ENCODE results near the gene SF3B2. TPM values are rescaled to one million over a fixed set of nuclear protein-coding genes. Genes with fewer than 3 reads are reported as not detected.
A peak's percentile ranks its signal among the peaks of the same experiment; 100 is the strongest.

SF3B2 gene
- total and polyA plus RNA-seq, 9 of the 15 experiments (the other 6 are each of a cell fraction or from before 2014, with no cell fraction given): 58.3 to 248 (median 157) TPM

- no peak for TF ChIP-seq THAP12 (CRISPR knock-in tag; IDR thresholded peaks at IDR 0.05)
- no peak for TF ChIP-seq FOXJ2 (tag; IDR thresholded peaks at IDR 0.05)
- TF ChIP-seq ZNF609 (CRISPR knock-in tag; IDR thresholded peaks at IDR 0.05; ENCODE audit: borderline replicate concordance): no peak
- TF ChIP-seq EGR1 (conservative IDR thresholded peaks at IDR 0.05): peak; percentile 81
- TF ChIP-seq YY1 (IDR thresholded peaks at IDR 0.05; ENCODE audit: borderline replicate concordance in 1 of 3, control insufficient read depth in 1 of 3, extremely low read depth in 1 of 3, insufficient read depth in 3 of 3, insufficient read length in 1 of 3, insufficient replicate concordance in 2 of 3, low read depth in 1 of 3, low read length in 2 of 3): peak in 1 of 3 experiments; percentile 3
- peak; percentile 89 for TF ChIP-seq CXXC5 (CRISPR knock-in tag; IDR thresholded peaks at IDR 0.05)
- no peak for TF ChIP-seq KHSRP (IDR thresholded peaks at IDR 0.05)
- TF ChIP-seq SFPQ (IDR thresholded peaks at IDR 0.05; ENCODE audit: low read depth, low read length): no peak
- TF ChIP-seq ZNF253 (CRISPR knock-in tag; conservative IDR thresholded peaks at IDR 0.05): no peak
- TF ChIP-seq PTRF (tag; IDR thresholded peaks at IDR 0.05): no peak
- TF ChIP-seq AFF4 (CRISPR knock-in tag; IDR thresholded peaks at IDR 0.05): no peak
Measured at GRCh38 chr11:66069715-66070603, 17.8 kb downstream of the SF3B2 start, which contains the start of gene PACS1 (continued).

All from K562 (cell line).